Keratinocyte (primary cell): ENCODE measurements around the gene ENTPD6. TPM values are rescaled to one million over a fixed set of nuclear protein-coding genes. Genes with fewer than 3 reads are reported as not detected.
A peak's percentile ranks its signal among the peaks of the same experiment; 100 is the strongest.

Experiments
- DNase-seq: peaks from one replicate; pipeline ENCODE4 v3.0.0-alpha.2; 2011; ENCODE audit warnings: low read depth, missing footprints, low spot score
- FAIRE-seq: peaks from 2 replicates; lab custom pipeline; 2011; peaks lifted over from hg19 to GRCh38; lab: Jason Lieb, UNC
- H2AFZ ChIP-seq: 2 replicates; pipeline ENCODE4 v1.6.0; 2012; ENCODE audit warnings: low read length, control low read depth, inconsistent platforms; ENCODE audit not compliant: control insufficient read depth
- H3K27ac ChIP-seq: 2 replicates; pipeline ENCODE4 v1.5.1; 2011; ENCODE audit warnings: low read length; ENCODE audit not compliant: control insufficient read depth, insufficient read depth
- H3K27me3 ChIP-seq: 3 replicates; pipeline ENCODE4 v1.6.0; 2011; ENCODE audit warnings: low read length; ENCODE audit not compliant: control insufficient read depth, insufficient read depth; ENCODE audit errors: extremely low read depth
- H3K36me3 ChIP-seq, 2 experiments: 2 replicates in 1 of 2; 3 replicates in 1 of 2; pipeline ENCODE4 v1.5.1; 2011; ENCODE audit warnings: low read length in 2 of 2, mild to moderate bottlenecking in 1 of 2; ENCODE audit not compliant: control insufficient read depth in 2 of 2, insufficient read depth in 2 of 2; ENCODE audit errors: extremely low read depth in 1 of 2
- H3K4me1 ChIP-seq: 3 replicates; pipeline ENCODE4 v1.5.1; 2011; ENCODE audit warnings: low read length; ENCODE audit not compliant: control insufficient read depth, insufficient read depth; ENCODE audit errors: extremely low read depth
- H3K4me2 ChIP-seq: 3 replicates; pipeline ENCODE4 v1.6.0; 2011; ENCODE audit warnings: low read depth, low read length; ENCODE audit not compliant: control insufficient read depth, insufficient read depth; ENCODE audit errors: extremely low read depth
- H3K4me3 ChIP-seq, 3 experiments: fragments of 200-600 bp in 1 of 3; sonication (generic) in 1 of 3; 2 replicates in 2 of 3; 3 replicates in 1 of 3; pipeline ENCODE4 v1.5.1; 2011 to 2016; ENCODE audit warnings: low read length in 3 of 3, mild to moderate bottlenecking in 3 of 3, control low read depth in 2 of 3, inconsistent platforms in 1 of 3, low read depth in 1 of 3, mixed read lengths in 1 of 3, mixed run types in 1 of 3, moderate library complexity in 1 of 3; ENCODE audit not compliant: control insufficient read depth in 2 of 3, insufficient read depth in 2 of 3; ENCODE audit errors: extremely low read depth in 1 of 3
- H3K79me2 ChIP-seq: 2 replicates; pipeline ENCODE4 v1.6.0; 2012; ENCODE audit warnings: low read length; ENCODE audit not compliant: control insufficient read depth, insufficient read depth
- H3K9ac ChIP-seq: 3 replicates; pipeline ENCODE4 v1.6.0; 2011; ENCODE audit warnings: low read length; ENCODE audit not compliant: control insufficient read depth, insufficient read depth; ENCODE audit errors: extremely low read depth
- H3K9me1 ChIP-seq: 3 replicates; pipeline ENCODE4 v1.6.0; 2011; ENCODE audit warnings: low read length; ENCODE audit not compliant: control insufficient read depth, insufficient read depth; ENCODE audit errors: extremely low read depth
- H3K9me3 ChIP-seq: 2 replicates; pipeline ENCODE4 v1.5.1; 2012; ENCODE audit warnings: low read depth, low read length; ENCODE audit not compliant: control insufficient read depth
- H4K20me1 ChIP-seq: 3 replicates; pipeline ENCODE4 v1.6.0; 2011; ENCODE audit warnings: low read length; ENCODE audit not compliant: control insufficient read depth, insufficient read depth; ENCODE audit errors: extremely low read depth
- CTCF ChIP-seq, 3 experiments: IDR thresholded peaks in 1 of 3; conservative IDR thresholded peaks in 1 of 3; optimal IDR thresholded peaks in 1 of 3; 2 replicates in 2 of 3; 3 replicates in 1 of 3; pipeline versions ENCODE3 to v1.5.1; 2011; ENCODE audit warnings: low read length in 3 of 3, mild to moderate bottlenecking in 3 of 3, moderate library complexity in 2 of 3, control low read depth in 1 of 3, inconsistent platforms in 1 of 3; ENCODE audit not compliant: insufficient read depth in 2 of 3; ENCODE audit errors: extremely low read depth in 1 of 3
- EZH2 ChIP-seq: IDR thresholded peaks from one replicate; pipeline ENCODE4 v1.6.1; 2012; ENCODE audit warnings: inconsistent platforms, mild to moderate bottlenecking, low read length, moderate library complexity
- dilution Hi-C: fragments of 300-500 bp; cut with MboI; formaldehyde crosslinking; loops from one replicate; pipeline ENCODE4 v1.7.0; 2020; ENCODE audit warnings: low sequenced_read_pairs; ENCODE audit not compliant: extremely low pct_ligation_motif_present
- polyA plus RNA-seq, 5 experiments: library from polyadenylated mRNA; depleted of rRNA in 3 of 5; stranded (reverse) in 3 of 5; stranded (forward) in 1 of 5; unstranded in 1 of 5; fragments of >200 nt; gene quantifications; 1 replicate in 1 of 5; 2 replicates in 3 of 5; 3 replicates in 1 of 5; pipeline versions ENCODE4 v1.2.1 to v1.2.3, GENCODE V29; 2011 to 2012; ENCODE audit warnings: missing spikeins in 2 of 5, low read depth in 1 of 5, low replicate concordance in 1 of 5

Gene ENTPD6
- polyA plus RNA-seq, 1 donor (not counting 4 experiments of a cell fraction or from before 2014, with no cell fraction given): 57.8 TPM

- H3K27ac ChIP-seq: no peak overlapping the region
- H3K27me3 ChIP-seq: no peaks in the 10 kb centered on the region
- H3K79me2 ChIP-seq: peaks cover 5% of the 10 kb centered on the region
- dilution Hi-C loops: no loop called here
- H2AFZ ChIP-seq: no peak overlapping the region
- H3K4me1 ChIP-seq: peaks cover 32% of the 10 kb centered on the region
- no peak overlapping the region for H3K4me2 ChIP-seq
- TF ChIP-seq EZH2: no peak
- no peaks in the 10 kb centered on the region for H3K9me1 ChIP-seq
- DNase-seq (no peak), FAIRE-seq (no peak)
- H3K36me3 ChIP-seq: peaks cover 0 to 2% of the 10 kb centered on the region in 2 experiments
- H3K9me3 ChIP-seq: peaks cover 2% of the 10 kb centered on the region
- H3K4me3 ChIP-seq: no peak overlapping the region
- H3K9ac ChIP-seq: no peak overlapping the region
- H4K20me1 ChIP-seq: no peaks in the 10 kb centered on the region
These were observed 48.0 kb downstream of the ENTPD6 start for GRCh38 chr20:25243416-25243979.

GRCh38 chr20:25244976-25245375 lies 49.5 kb downstream of the ENTPD6 start:
- no peak for DNase-seq
- Histone ChIP-seq H3K4me1 (peaks cover 23% of the 10 kb centered on the region), H3K9ac (no peak overlapping the region), H3K79me2 (peaks cover 20% of the 10 kb centered on the region), H4K20me1 (peaks cover 13% of the 10 kb centered on the region), H3K4me2 (no peak overlapping the region), H2AFZ (no peak overlapping the region), H3K9me3 (peaks cover 2% of the 10 kb centered on the region), H3K27ac (no peak overlapping the region), H3K36me3 (peaks cover under 1 to 4% of the 10 kb centered on the region in 2 experiments), H3K27me3 (no peaks in the 10 kb centered on the region), H3K4me3 (no peak overlapping the region), H3K9me1 (no peaks in the 10 kb centered on the region)
- TF ChIP-seq EZH2 (no peak), CTCF (optimal IDR thresholded peaks at IDR 0.05 in 1 of 3, IDR thresholded peaks at IDR 0.05 in 1 of 3, conservative IDR thresholded peaks at IDR 0.05 in 1 of 3; ENCODE audit: extremely low read depth in 1 of 3, insufficient read depth in 2 of 3, low read length in 3 of 3) (no peak)
- no peak for FAIRE-seq
- dilution Hi-C loops: no loop called here

GRCh38 chr20:25245461-25245860 lies 49.9 kb downstream of the ENTPD6 start:
- Histone ChIP-seq H3K27me3 (no peaks in the 10 kb centered on the region), H3K36me3 (peaks cover 5 to 6% of the 10 kb centered on the region in 2 experiments), H3K4me3 (no peak overlapping the region), H3K9me3 (peaks cover 2% of the 10 kb centered on the region), H3K9ac (no peak overlapping the region), H4K20me1 (peaks cover 18% of the 10 kb centered on the region), H3K4me1 (peaks cover 28% of the 10 kb centered on the region), H3K9me1 (peaks cover 3% of the 10 kb centered on the region), H2AFZ (no peak overlapping the region), H3K79me2 (peaks cover 25% of the 10 kb centered on the region), H3K4me2 (no peak overlapping the region), H3K27ac (peak overlapping the region; percentile 26)
- dilution Hi-C loops: no loop called here
- FAIRE-seq (no peak), DNase-seq (no peak)
- TF ChIP-seq CTCF (optimal IDR thresholded peaks at IDR 0.05 in 1 of 3, IDR thresholded peaks at IDR 0.05 in 1 of 3, conservative IDR thresholded peaks at IDR 0.05 in 1 of 3; ENCODE audit: extremely low read depth in 1 of 3, insufficient read depth in 2 of 3, low read length in 3 of 3): no peak
- no peak for TF ChIP-seq EZH2
